Measurements from ENCODE around the gene ABL2. TPM values are rescaled to one million over a fixed set of nuclear protein-coding genes. Genes with fewer than 3 reads are reported as not detected.
"Not testable (repeated sequence)": the region's sequence is repeated elsewhere in the genome, so short reads cannot be mapped to it uniquely, and the experiment has no call there.

The ABL2 gene
- total RNA-seq: 1 to 10 TPM; 8.1 TPM

DNA sequence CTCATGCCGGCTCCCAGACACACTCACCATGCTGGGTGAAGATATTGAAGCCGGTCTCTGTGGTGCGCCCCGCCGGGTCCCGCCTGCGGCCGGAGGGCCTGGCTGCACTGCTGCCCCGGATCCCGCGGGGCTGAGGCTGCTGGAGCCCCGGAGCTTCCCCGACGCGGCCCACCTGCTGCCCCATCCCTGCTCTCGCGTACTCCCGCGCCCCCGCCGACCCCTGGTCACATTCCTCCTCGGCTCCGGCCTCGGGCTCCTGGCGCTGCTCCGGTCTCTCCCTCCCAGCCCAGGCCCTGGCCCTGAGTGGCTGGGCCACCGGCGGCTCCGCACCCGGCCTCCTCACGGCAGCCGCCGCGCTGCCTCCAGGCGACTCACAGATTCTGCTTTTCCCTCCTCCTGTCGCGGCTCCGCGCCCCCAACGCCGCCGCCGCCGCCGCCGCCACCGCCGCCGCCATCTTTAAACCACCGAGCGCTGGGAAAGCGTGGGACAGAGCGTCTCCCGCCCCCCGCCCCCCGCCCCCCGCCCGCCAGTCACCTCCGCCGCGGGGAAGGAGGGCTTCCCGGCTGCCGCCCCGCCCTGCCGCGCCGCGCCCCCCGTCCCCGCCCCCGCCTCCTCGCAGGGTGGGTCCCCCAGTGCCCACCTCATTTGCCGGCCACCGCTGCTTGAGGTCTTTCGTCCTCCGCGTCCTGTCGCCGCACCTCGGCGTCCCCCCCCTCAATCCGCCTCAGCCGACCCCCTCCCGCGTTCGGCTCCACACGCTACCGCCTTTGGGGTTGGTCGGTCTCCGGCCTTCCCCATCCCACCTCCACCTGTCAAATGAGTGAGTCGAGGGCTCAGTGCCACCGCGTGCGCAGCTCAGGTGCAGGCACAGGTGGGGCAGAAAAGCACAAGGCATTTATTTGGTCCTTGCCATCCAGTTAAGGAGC lies at the start of gene ABL2:
TSS of gene ABL2 (minus strand) at position 464 of the 927 bp plus-strand sequence. CDS start at position 184, 280 bp downstream.
- CTCF ChIA-PET: no interaction called here
- H3K27me3 Mint-ChIP-seq (ENCODE audit: low read depth): no peaks in the 10 kb centered on the region
- peaks cover 31% of the 10 kb centered on the region for H3K4me1 Mint-ChIP-seq (ENCODE audit: low read depth)
- H3K4me3 Mint-ChIP-seq: peak within 1 kb of the TSS; percentile 90
- intact Hi-C loops (cut with micrococcal nuclease): loop anchor here (1.0 to 2.0 kb wide), 5 partner anchors 25 to 148 kb away; no protein-coding TSS in a partner anchor
- no peaks in the 10 kb centered on the region for H3K9me3 Mint-ChIP-seq
- DNase-seq: peak; percentile 49
- no peaks in the 10 kb centered on the region for H3K36me3 Mint-ChIP-seq (ENCODE audit: low read depth)
- peak within 1 kb of the TSS; percentile 85 for H3K27ac Mint-ChIP-seq

GRCh38 chr1:179278920-179279319 lies 49.4 kb upstream of the ABL2 start:
- DNase-seq: no peak
- Mint-ChIP-seq H3K27me3 (ENCODE audit: low read depth) (no peaks in the 10 kb centered on the region), H3K4me1 (ENCODE audit: low read depth) (no peaks in the 10 kb centered on the region), H3K4me3 (no peak overlapping the region), H3K36me3 (ENCODE audit: low read depth) (no peaks in the 10 kb centered on the region), H3K27ac (no peak overlapping the region), H3K9me3 (peaks cover 6% of the 10 kb centered on the region)
- CTCF ChIA-PET: no interaction called here
- intact Hi-C loops (cut with micrococcal nuclease): no loop called here

DNA sequence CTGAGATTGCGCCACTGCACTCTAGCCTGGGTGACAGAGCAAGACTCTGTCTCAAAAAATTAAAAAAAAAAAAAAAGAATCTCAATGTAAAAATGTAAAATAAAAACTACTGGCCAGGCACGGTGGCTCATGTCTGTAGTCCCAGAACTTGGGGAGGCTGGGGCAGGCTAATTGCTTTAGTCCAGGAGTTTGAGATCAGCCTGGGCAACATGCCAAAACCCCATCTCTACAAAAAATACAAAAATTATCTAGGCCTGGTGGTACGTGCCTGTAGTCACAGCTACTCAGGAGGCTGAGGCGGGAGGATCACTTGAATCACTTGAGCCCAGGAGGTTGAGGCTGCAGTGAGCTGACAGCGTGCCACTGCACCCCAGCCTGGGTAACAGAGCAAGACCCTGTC lies 44.9 kb upstream of the ABL2 start:
- H3K4me3 Mint-ChIP-seq; H3K4me1 Mint-ChIP-seq (ENCODE audit: low read depth); H3K9me3 Mint-ChIP-seq; intact Hi-C loops (cut with micrococcal nuclease); DNase-seq; CTCF ChIA-PET; H3K36me3 Mint-ChIP-seq (ENCODE audit: low read depth); H3K27me3 Mint-ChIP-seq (ENCODE audit: low read depth); H3K27ac Mint-ChIP-seq: not testable (repeated sequence)

GRCh38 chr1:179269071-179269470 lies 39.6 kb upstream of the ABL2 start:
- Mint-ChIP-seq H3K4me3 (no peak overlapping the region), H3K27me3 (ENCODE audit: low read depth) (no peaks in the 10 kb centered on the region), H3K27ac (no peak overlapping the region), H3K9me3 (no peaks in the 10 kb centered on the region), H3K4me1 (ENCODE audit: low read depth) (no peaks in the 10 kb centered on the region), H3K36me3 (ENCODE audit: low read depth) (no peaks in the 10 kb centered on the region)
- CTCF ChIA-PET: interaction anchor here (0.7 kb wide), 1 partner anchor 78 kb away, joined by 3 read pairs; no protein-coding TSS in a partner anchor
- intact Hi-C loops (cut with micrococcal nuclease): no loop called here
- DNase-seq: no peak

- H3K4me1 Mint-ChIP-seq (ENCODE audit: low read depth): no peaks in the 10 kb centered on the region
- DNase-seq: no peak
- no peaks in the 10 kb centered on the region for H3K27me3 Mint-ChIP-seq (ENCODE audit: low read depth)
- no peak overlapping the region for H3K4me3 Mint-ChIP-seq
- intact Hi-C loops (cut with micrococcal nuclease): no loop called here
- H3K9me3 Mint-ChIP-seq: no peaks in the 10 kb centered on the region
- H3K36me3 Mint-ChIP-seq (ENCODE audit: low read depth): no peaks in the 10 kb centered on the region
- CTCF ChIA-PET: no interaction called here
- H3K27ac Mint-ChIP-seq: no peak overlapping the region
Measured at GRCh38 chr1:179264507-179264906, 35.0 kb upstream of the ABL2 start.

DNA sequence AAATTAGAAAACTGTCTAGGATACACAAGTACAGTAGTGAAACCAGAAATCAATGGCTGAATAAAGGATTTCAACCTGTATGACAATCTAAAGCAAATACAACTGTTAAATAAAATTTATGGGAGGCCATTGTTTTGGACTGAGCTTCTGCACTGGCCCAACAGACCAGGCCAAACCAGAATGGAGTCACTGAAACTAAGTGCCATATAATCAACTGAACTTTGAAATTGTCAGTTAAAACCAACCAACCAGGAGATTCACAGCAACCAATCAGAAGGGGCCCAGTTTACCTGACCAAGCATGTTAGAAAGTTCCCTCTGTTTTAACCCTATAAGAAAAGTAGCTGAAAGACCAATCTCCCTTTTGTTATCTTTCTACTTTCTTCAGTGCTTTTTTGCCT lies 33.6 kb upstream of the ABL2 start:
- no peak overlapping the region for H3K27ac Mint-ChIP-seq
- intact Hi-C loops (cut with micrococcal nuclease): no loop called here
- DNase-seq: no peak
- H3K4me3 Mint-ChIP-seq: no peak overlapping the region
- no peaks in the 10 kb centered on the region for H3K9me3 Mint-ChIP-seq
- no peaks in the 10 kb centered on the region for H3K36me3 Mint-ChIP-seq (ENCODE audit: low read depth)
- CTCF ChIA-PET: interaction anchor here (0.6 to 0.9 kb wide), 3 partner anchors 11 to 1798 kb away, joined by 3 to 4 read pairs (median 3); no protein-coding TSS in a partner anchor
- no peaks in the 10 kb centered on the region for H3K4me1 Mint-ChIP-seq (ENCODE audit: low read depth)
- H3K27me3 Mint-ChIP-seq (ENCODE audit: low read depth): no peaks in the 10 kb centered on the region

- DNase-seq: no peak
Measured at GRCh38 chr1:179262183-179262582, 32.7 kb upstream of the ABL2 start.

DNA sequence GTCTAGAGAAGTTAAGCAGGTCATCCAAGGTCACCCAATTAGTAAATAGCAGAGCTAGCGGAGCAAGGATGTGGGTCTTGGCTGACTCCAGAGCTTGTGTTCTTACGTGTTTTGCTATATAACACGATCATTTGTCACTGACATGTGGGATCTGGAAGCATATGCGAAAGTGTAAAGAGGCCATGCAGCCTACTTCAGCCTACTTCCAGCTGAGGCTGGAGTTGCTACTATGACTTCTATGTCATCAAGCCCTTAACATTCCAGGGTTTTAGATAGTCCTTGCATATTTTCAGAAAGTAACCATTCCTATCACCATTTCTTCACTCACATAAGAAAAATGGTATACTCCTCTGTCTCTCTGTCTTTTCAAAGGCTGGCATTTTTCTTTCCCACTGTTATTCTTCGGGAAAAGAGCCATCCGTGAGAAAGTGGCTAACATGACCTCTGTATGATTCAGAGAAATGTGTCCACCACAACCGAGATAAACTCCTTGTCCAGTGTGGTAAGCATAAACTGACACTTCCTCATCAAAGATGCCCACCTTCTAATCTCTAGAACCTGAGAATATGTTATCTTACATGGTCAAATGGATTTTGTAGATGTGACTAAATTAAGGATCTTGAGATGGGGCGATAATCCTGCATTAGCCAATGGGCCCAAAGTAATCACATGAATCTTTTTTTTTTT lies 24.0 kb upstream of the ABL2 start:
- CTCF ChIA-PET: interaction anchor here (1.1 to 1.5 kb wide), 2 partner anchors 16 to 116 kb away, joined by 3 to 5 read pairs; no protein-coding TSS in a partner anchor
- Mint-ChIP-seq H3K9me3 (no peaks in the 10 kb centered on the region), H3K27ac (no peak overlapping the region), H3K4me1 (ENCODE audit: low read depth) (no peaks in the 10 kb centered on the region), H3K4me3 (no peak overlapping the region), H3K36me3 (ENCODE audit: low read depth) (no peaks in the 10 kb centered on the region), H3K27me3 (ENCODE audit: low read depth) (no peaks in the 10 kb centered on the region)
- intact Hi-C loops (cut with micrococcal nuclease): loop anchor here (5.0 kb wide), 1 partner anchor 39 kb away; the partner anchor contains the start of gene SOAT1
- no peak for DNase-seq

More at GRCh38 chr1:179262183-179262582, 32.7 kb upstream of the ABL2 start:
- Mint-ChIP-seq H3K4me3 (no peak overlapping the region), H3K4me1 (ENCODE audit: low read depth) (no peaks in the 10 kb centered on the region), H3K27me3 (ENCODE audit: low read depth) (no peaks in the 10 kb centered on the region), H3K36me3 (ENCODE audit: low read depth) (no peaks in the 10 kb centered on the region), H3K27ac (no peak overlapping the region), H3K9me3 (no peaks in the 10 kb centered on the region)
- CTCF ChIA-PET: no interaction called here
- intact Hi-C loops (cut with micrococcal nuclease): no loop called here

- no peaks in the 10 kb centered on the region for H3K27me3 Mint-ChIP-seq (ENCODE audit: low read depth)
- no peaks in the 10 kb centered on the region for H3K9me3 Mint-ChIP-seq
- no peak overlapping the region for H3K27ac Mint-ChIP-seq
- no peaks in the 10 kb centered on the region for H3K36me3 Mint-ChIP-seq (ENCODE audit: low read depth)
- DNase-seq: no peak
- no peaks in the 10 kb centered on the region for H3K4me1 Mint-ChIP-seq (ENCODE audit: low read depth)
- CTCF ChIA-PET: interaction anchor here (0.8 to 3.6 kb wide), 6 partner anchors 10 to 118 kb away, joined by 3 to 14 read pairs (median 4); no protein-coding TSS in a partner anchor
- no peak overlapping the region for H3K4me3 Mint-ChIP-seq
- intact Hi-C loops (cut with micrococcal nuclease): loop anchor here (5.0 kb wide), 1 partner anchor 40 kb away; the partner anchor contains the start of gene SOAT1
Measured at GRCh38 chr1:179252606-179253005, 23.1 kb upstream of the ABL2 start.

DNA sequence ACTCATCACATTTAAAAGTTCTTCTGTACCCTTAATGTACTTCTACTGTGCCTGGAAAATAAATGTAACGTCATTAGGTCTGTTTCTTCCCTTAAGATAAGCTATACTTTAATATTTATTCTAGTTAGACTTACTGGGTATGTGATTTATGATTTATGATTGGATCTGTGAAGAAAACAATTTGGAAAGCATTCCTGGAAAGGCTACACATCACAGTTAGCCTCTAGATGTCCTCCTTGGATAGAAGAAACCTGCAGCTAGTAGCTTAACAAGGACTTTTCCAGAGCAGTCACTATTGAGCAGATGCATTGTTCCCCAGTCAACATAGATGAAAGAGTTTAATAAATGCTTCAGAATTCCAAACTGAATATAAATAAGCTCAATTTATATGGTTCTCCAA lies 22.2 kb upstream of the ABL2 start:
- intact Hi-C loops (cut with micrococcal nuclease): loop anchor here (1.0 to 5.0 kb wide), 2 partner anchors 41 to 118 kb away; partner anchors contain the start of gene SOAT1
- Mint-ChIP-seq H3K27me3 (ENCODE audit: low read depth) (no peaks in the 10 kb centered on the region), H3K4me1 (ENCODE audit: low read depth) (no peaks in the 10 kb centered on the region), H3K36me3 (ENCODE audit: low read depth) (no peaks in the 10 kb centered on the region), H3K27ac (no peak overlapping the region), H3K9me3 (no peaks in the 10 kb centered on the region), H3K4me3 (no peak overlapping the region)
- DNase-seq: no peak
- CTCF ChIA-PET: interaction anchor here (0.6 to 3.6 kb wide), 8 partner anchors 11 to 146 kb away, joined by 3 to 14 read pairs (median 4); no protein-coding TSS in a partner anchor

GRCh38 chr1:179247923-179248322 lies 18.4 kb upstream of the ABL2 start:
- no peak overlapping the region for H3K4me3 Mint-ChIP-seq
- no peak for DNase-seq
- no peak overlapping the region for H3K27ac Mint-ChIP-seq
- no peaks in the 10 kb centered on the region for H3K4me1 Mint-ChIP-seq (ENCODE audit: low read depth)
- H3K27me3 Mint-ChIP-seq (ENCODE audit: low read depth): no peaks in the 10 kb centered on the region
- CTCF ChIA-PET: interaction anchor here (0.7 to 1.7 kb wide), 4 partner anchors 10 to 127 kb away, joined by 3 to 4 read pairs (median 4); partner anchors contain the start of gene AXDND1
- intact Hi-C loops (cut with micrococcal nuclease): no loop called here
- H3K36me3 Mint-ChIP-seq (ENCODE audit: low read depth): no peaks in the 10 kb centered on the region
- no peaks in the 10 kb centered on the region for H3K9me3 Mint-ChIP-seq

DNA sequence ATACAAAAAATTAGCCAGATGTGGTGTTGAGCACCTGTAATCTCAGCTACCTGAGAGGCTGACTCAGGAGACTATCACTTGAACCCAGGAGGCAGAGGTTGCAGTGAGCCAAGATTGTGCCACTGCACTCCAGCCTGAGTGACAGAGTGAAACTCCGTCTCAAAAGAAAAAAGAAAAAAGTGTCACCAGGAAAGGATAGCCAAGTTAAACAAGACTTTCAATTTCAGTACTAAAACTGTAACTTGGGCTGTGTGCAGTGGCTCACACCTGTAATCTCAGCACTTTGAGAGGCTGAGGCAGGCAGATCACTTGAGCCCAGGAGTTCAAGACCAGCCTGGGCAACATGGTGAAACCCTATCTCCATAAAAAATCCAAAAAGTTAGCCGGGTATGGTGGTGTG lies 15.9 kb upstream of the ABL2 start:
- DNase-seq; H3K4me1 Mint-ChIP-seq (ENCODE audit: low read depth); H3K9me3 Mint-ChIP-seq; intact Hi-C loops (cut with micrococcal nuclease); H3K27me3 Mint-ChIP-seq (ENCODE audit: low read depth); H3K27ac Mint-ChIP-seq; H3K36me3 Mint-ChIP-seq (ENCODE audit: low read depth); CTCF ChIA-PET; H3K4me3 Mint-ChIP-seq: not testable (repeated sequence)
